ENCODE measurements around the gene SEPTIN10.

The SEPTIN10 gene

GRCh38 chr2:109512076-109512475 lies 101.7 kb downstream of the SEPTIN10 start:
- H3K4me3 ChIP-seq (replicated peaks; ENCODE audit: low read depth, low read length) = no peak overlapping the region
- no peak for DNase-seq (ENCODE audit: low read depth)
- no peak for TF ChIP-seq CTCF (IDR thresholded peaks at IDR 0.05; ENCODE audit: low read length, missing control alignments)

- no peak for DNase-seq (ENCODE audit: low read depth)
- H3K4me3 ChIP-seq (replicated peaks; ENCODE audit: low read depth, low read length) = no peak overlapping the region
- no peak for TF ChIP-seq CTCF (IDR thresholded peaks at IDR 0.05; ENCODE audit: low read length, missing control alignments)
These were observed 102.6 kb downstream of the SEPTIN10 start for GRCh38 chr2:109511168-109511567.

GRCh38 chr2:109510136-109511028 lies 103.4 kb downstream of the SEPTIN10 start:
- TF ChIP-seq CTCF (IDR thresholded peaks at IDR 0.05; ENCODE audit: low read length, missing control alignments) = peak; percentile 97
- DNase-seq (ENCODE audit: low read depth) = peak; percentile 82
- no peak overlapping the region for H3K4me3 ChIP-seq (replicated peaks; ENCODE audit: low read depth, low read length)

GRCh38 chr2:109508556-109508955 lies 105.2 kb downstream of the SEPTIN10 start:
- no peak overlapping the region for H3K4me3 ChIP-seq (replicated peaks; ENCODE audit: low read depth, low read length)
- no peak for TF ChIP-seq CTCF (IDR thresholded peaks at IDR 0.05; ENCODE audit: low read length, missing control alignments)
- DNase-seq (ENCODE audit: low read depth) = no peak

GRCh38 chr2:109507828-109508227 lies 105.9 kb downstream of the SEPTIN10 start:
- no peak for DNase-seq (ENCODE audit: low read depth)
- H3K4me3 ChIP-seq (replicated peaks; ENCODE audit: low read depth, low read length) = no peak overlapping the region
- TF ChIP-seq CTCF (IDR thresholded peaks at IDR 0.05; ENCODE audit: low read length, missing control alignments) = no peak

GRCh38 chr2:109507217-109507616 lies 106.5 kb downstream of the SEPTIN10 start:
- TF ChIP-seq CTCF (IDR thresholded peaks at IDR 0.05; ENCODE audit: low read length, missing control alignments) = no peak
- no peak overlapping the region for H3K4me3 ChIP-seq (replicated peaks; ENCODE audit: low read depth, low read length)

GRCh38 chr2:109503191-109503590 lies 110.6 kb downstream of the SEPTIN10 start:
- no peak for DNase-seq (ENCODE audit: low read depth)

More at GRCh38 chr2:109507217-109507616, 106.5 kb downstream of the SEPTIN10 start:
- DNase-seq (ENCODE audit: low read depth) = no peak

More at GRCh38 chr2:109503191-109503590, 110.6 kb downstream of the SEPTIN10 start:
- TF ChIP-seq CTCF (IDR thresholded peaks at IDR 0.05; ENCODE audit: low read length, missing control alignments) = no peak
- H3K4me3 ChIP-seq (replicated peaks; ENCODE audit: low read depth, low read length) = no peak overlapping the region

Measured in fibroblast of pulmonary artery (primary cell).